Caco-2 (cell line): ENCODE results near the gene TCERG1L. TPM values are rescaled to one million over a fixed set of nuclear protein-coding genes. Genes with fewer than 3 reads are reported as not detected.

ENCODE experiments used
- BruUV-seq: library from RNA; stranded (reverse); fragments of 400-500 nt; replicated peaks from 2 replicates; lab custom pipeline; 2021; lab: Mats Ljungman, UMichigan
- CTCF ChIA-PET: fragments of 300-600 bp; sonication (Branson Sonifier 250); formaldehyde crosslinking; loops from one replicate; lab custom pipeline; 2022; ENCODE audit warnings: antibody characterized with exemption; lab: Charles Lee
- POLR2A ChIA-PET: fragments of 300-600 bp; sonication (Branson Sonifier 250); formaldehyde crosslinking; loops from one replicate; lab custom pipeline; 2022; ENCODE audit warnings: antibody characterized with exemption; lab: Charles Lee
- DNase-seq, 2 experiments: peaks; one replicate each; pipeline versions ENCODE4 v3.0.0 to v3.0.0-alpha.2; 2020 to 2022
- H3K27me3 ChIP-seq: replicated peaks from 2 replicates; pipeline ENCODE4 v1.6.0; 2011; ENCODE audit warnings: low read length; ENCODE audit not compliant: control insufficient read depth, insufficient read depth
- H3K36me3 ChIP-seq: 2 replicates; pipeline ENCODE4 v1.5.1; 2011; ENCODE audit warnings: low read length; ENCODE audit not compliant: control insufficient read depth, insufficient read depth
- H3K4me1 ChIP-seq: fragments of 250-450 bp; sonication (Bioruptor Pico); 2 replicates; pipeline ENCODE4 v1.5.1; 2020; ENCODE audit warnings: mild to moderate bottlenecking
- H3K4me3 ChIP-seq: 2 replicates; pipeline ENCODE4 v1.5.1; 2011; ENCODE audit warnings: low read depth, mild to moderate bottlenecking, control low read depth, low read length
- H3K9me3 ChIP-seq: fragments of 250-450 bp; sonication (Bioruptor Pico); 2 replicates; pipeline ENCODE4 v1.5.1; 2020; ENCODE audit warnings: mild to moderate bottlenecking, moderate library complexity
- H3K27ac Mint-ChIP-seq: one replicate; pipeline ENCODE4 v1.8.0; 2022; ENCODE audit warnings: mixed read lengths; ENCODE audit not compliant: unreplicated experiment
- H3K27me3 Mint-ChIP-seq: one replicate; pipeline ENCODE4 v1.8.0; 2022; ENCODE audit warnings: mixed read lengths; ENCODE audit not compliant: insufficient read depth, unreplicated experiment
- H3K36me3 Mint-ChIP-seq: one replicate; pipeline ENCODE4 v1.8.0; 2022; ENCODE audit warnings: mild to moderate bottlenecking, mixed read lengths; ENCODE audit not compliant: insufficient read depth, unreplicated experiment
- H3K4me1 Mint-ChIP-seq: one replicate; pipeline ENCODE4 v1.8.0; 2022; ENCODE audit warnings: low read depth, mixed read lengths; ENCODE audit not compliant: unreplicated experiment
- H3K4me3 Mint-ChIP-seq: one replicate; pipeline ENCODE4 v1.8.0; 2022; ENCODE audit warnings: mild to moderate bottlenecking, moderate library complexity, mixed read lengths; ENCODE audit not compliant: unreplicated experiment
- H3K9me3 Mint-ChIP-seq: one replicate; pipeline ENCODE4 v1.8.0; 2022; ENCODE audit warnings: mixed read lengths; ENCODE audit not compliant: unreplicated experiment
- CTCF ChIP-seq, 2 experiments: fragments of 200-600 bp in 1 of 2; IDR thresholded peaks; 1 replicate in 1 of 2; 2 replicates in 1 of 2; pipeline versions ENCODE4 v1.5.1 to v1.8.0; 2011 to 2022; ENCODE audit warnings: antibody characterized with exemption in 1 of 2, control low read depth in 1 of 2, inconsistent platforms in 1 of 2, low read depth in 1 of 2, low read length in 1 of 2, mild to moderate bottlenecking in 1 of 2, moderate library complexity in 1 of 2; ENCODE audit not compliant: insufficient read depth in 1 of 2, severe bottlenecking in 1 of 2, unreplicated experiment in 1 of 2
- intact Hi-C: fragments of 100-400 bp; cut with micrococcal nuclease; formaldehyde crosslinking; loops from one replicate; pipeline ENCODE4 v1.10.0; 2022; ENCODE audit not compliant: unreplicated experiment
- total RNA-seq: library from RNA; stranded (reverse); gene quantifications from 2 replicates; pipeline ENCODE4 v1.2.3, GENCODE V29; 2022

The TCERG1L gene
- total RNA-seq, 1 experiment from 2014 or later: not detected

GRCh38 chr10:131251146-131251541 is 60.4 kb downstream of the TCERG1L start:
- no TSS peak for BruUV-seq
- H3K4me3 Mint-ChIP-seq: no peak overlapping the region
- POLR2A ChIA-PET: no interaction called here
- H3K4me1 ChIP-seq: no peaks in the 10 kb centered on the region
- no peak for DNase-seq
- H3K27ac Mint-ChIP-seq: no peak overlapping the region
- H3K9me3 Mint-ChIP-seq: peaks cover 8% of the 10 kb centered on the region
- no peak for TF ChIP-seq CTCF (IDR thresholded peaks at IDR 0.05; ENCODE audit: insufficient read depth in 1 of 2, low read depth in 1 of 2, low read length in 1 of 2, severe bottlenecking in 1 of 2, unreplicated experiment in 1 of 2)
- no peaks in the 10 kb centered on the region for H3K4me1 Mint-ChIP-seq
- no peaks in the 10 kb centered on the region for H3K36me3 ChIP-seq
- peaks cover 8% of the 10 kb centered on the region for H3K27me3 Mint-ChIP-seq
- H3K9me3 ChIP-seq: no peaks in the 10 kb centered on the region
- intact Hi-C loops: no loop called here
- no peaks in the 10 kb centered on the region for H3K36me3 Mint-ChIP-seq
- no peaks in the 10 kb centered on the region for H3K27me3 ChIP-seq
- CTCF ChIA-PET: no interaction called here
- H3K4me3 ChIP-seq: no peak overlapping the region

DNA sequence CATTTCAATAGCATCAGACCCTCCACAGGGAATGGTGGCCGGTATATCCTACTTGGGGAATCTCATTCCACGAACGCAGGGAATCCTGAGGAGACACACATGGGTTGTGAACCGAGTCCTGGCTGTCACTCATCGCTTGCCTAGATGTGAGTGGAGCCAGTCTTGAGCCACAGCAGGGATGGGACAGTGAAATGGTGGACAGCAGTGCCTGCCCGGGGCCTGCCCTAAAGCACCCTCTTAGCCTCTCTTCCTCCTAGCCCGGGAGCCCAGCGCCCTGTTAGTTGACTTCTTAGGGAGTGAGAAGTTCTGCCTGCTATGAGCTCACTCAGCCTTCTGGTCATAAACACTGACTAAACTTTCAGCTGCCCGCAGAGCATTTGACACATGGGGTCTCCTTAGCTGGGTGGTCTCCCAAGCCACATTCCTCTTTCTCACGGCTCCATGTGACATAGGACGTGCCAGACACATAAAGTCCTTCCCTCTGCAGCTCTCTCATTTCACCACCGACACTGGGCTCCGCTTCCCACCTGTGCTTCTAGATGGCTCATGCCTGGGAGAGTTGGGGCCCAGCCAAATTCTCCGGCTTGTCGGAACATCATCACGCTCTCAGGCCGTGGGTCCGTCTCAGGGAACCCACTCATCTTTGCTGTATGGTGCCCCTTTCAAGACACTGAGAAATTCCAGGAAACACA is 60.9 kb downstream of the TCERG1L start:
- H3K27me3 ChIP-seq: no peaks in the 10 kb centered on the region
- no peaks in the 10 kb centered on the region for H3K36me3 ChIP-seq
- H3K4me3 ChIP-seq: no peak overlapping the region
- no TSS peak for BruUV-seq
- intact Hi-C loops: no loop called here
- ChIA-PET CTCF (no interaction called here), POLR2A (no interaction called here)
- Mint-ChIP-seq H3K27me3 (peaks cover 8% of the 10 kb centered on the region), H3K36me3 (no peaks in the 10 kb centered on the region), H3K4me3 (no peak overlapping the region), H3K27ac (no peak overlapping the region), H3K4me1 (no peaks in the 10 kb centered on the region), H3K9me3 (peaks cover 8% of the 10 kb centered on the region)
- H3K9me3 ChIP-seq: no peaks in the 10 kb centered on the region
- no peaks in the 10 kb centered on the region for H3K4me1 ChIP-seq
- no peak for TF ChIP-seq CTCF (IDR thresholded peaks at IDR 0.05; ENCODE audit: insufficient read depth in 1 of 2, low read depth in 1 of 2, low read length in 1 of 2, severe bottlenecking in 1 of 2, unreplicated experiment in 1 of 2)
- DNase-seq: no peak

- H3K9me3 ChIP-seq: no peaks in the 10 kb centered on the region
- DNase-seq: no peak
- TF ChIP-seq CTCF (IDR thresholded peaks at IDR 0.05; ENCODE audit: insufficient read depth in 1 of 2, low read depth in 1 of 2, low read length in 1 of 2, severe bottlenecking in 1 of 2, unreplicated experiment in 1 of 2): no peak
- H3K36me3 ChIP-seq: no peaks in the 10 kb centered on the region
- no peak overlapping the region for H3K27ac Mint-ChIP-seq
- ChIA-PET POLR2A (no interaction called here), CTCF (no interaction called here)
- H3K4me1 ChIP-seq: no peaks in the 10 kb centered on the region
- H3K9me3 Mint-ChIP-seq: peaks cover 8% of the 10 kb centered on the region
- peaks cover 8% of the 10 kb centered on the region for H3K27me3 Mint-ChIP-seq
- H3K4me3 Mint-ChIP-seq: no peak overlapping the region
- intact Hi-C loops: no loop called here
- no peaks in the 10 kb centered on the region for H3K4me1 Mint-ChIP-seq
- no peaks in the 10 kb centered on the region for H3K27me3 ChIP-seq
- no TSS peak for BruUV-seq
- H3K4me3 ChIP-seq: no peak overlapping the region
- no peaks in the 10 kb centered on the region for H3K36me3 Mint-ChIP-seq
Measured at GRCh38 chr10:131249955-131250344, 61.6 kb downstream of the TCERG1L start.
